Measurements from ENCODE around the gene SPINK13. TPM values are rescaled to one million over a fixed set of nuclear protein-coding genes. Genes with fewer than 3 reads are reported as not detected.

Gene SPINK13
- under 1 TPM in 1 of 3 donors, not detected in 2; 0.48 TPM for total RNA-seq

- no peaks in the 10 kb centered on the region for H3K9me3 ChIP-seq
- no peak within 1 kb of the TSS for H3K4me3 ChIP-seq
- intact Hi-C loops (cut with DNase I; ENCODE audit: low total_unique reads), result no loop called here
- H3K27ac ChIP-seq, result no peak within 1 kb of the TSS
- no peak for TF ChIP-seq POLR2A (IDR thresholded peaks at IDR 0.05)
- TF ChIP-seq CTCF (IDR thresholded peaks at IDR 0.05), result no peak
- TF ChIP-seq POLR2AphosphoS5 (IDR thresholded peaks at IDR 0.05), result no peak
- no peaks in the 10 kb centered on the region for H3K4me1 ChIP-seq
- no peak for DNase-seq (ENCODE audit: low spot score in 2 of 2)
- H3K36me3 ChIP-seq, result no peaks in the 10 kb centered on the region
- no peaks in the 10 kb centered on the region for H3K27me3 ChIP-seq
These were observed at the start of gene SPINK13 for GRCh38 chr5:148268566-148268965. Gene SPINK13 (plus strand): TSS chr5:148268794. CDS start chr5:148270073, 1,279 bp downstream.

GRCh38 chr5:148221508-148221907, 47.1 kb upstream of the SPINK13 start:
- Histone ChIP-seq H3K4me1 (no peaks in the 10 kb centered on the region), H3K4me3 (no peak overlapping the region), H3K36me3 (no peaks in the 10 kb centered on the region), H3K9me3 (no peaks in the 10 kb centered on the region), H3K27ac (no peak overlapping the region), H3K27me3 (no peaks in the 10 kb centered on the region)
- TF ChIP-seq CTCF (IDR thresholded peaks at IDR 0.05), result no peak
- TF ChIP-seq POLR2A (IDR thresholded peaks at IDR 0.05), result no peak
- no peak for TF ChIP-seq POLR2AphosphoS5 (IDR thresholded peaks at IDR 0.05)
- no peak for DNase-seq (ENCODE audit: low spot score in 2 of 2)
- intact Hi-C loops (cut with DNase I; ENCODE audit: low total_unique reads), result no loop called here

GRCh38 chr5:148224117-148224742, 44.4 kb upstream of the SPINK13 start:
- intact Hi-C loops (cut with DNase I; ENCODE audit: low total_unique reads), result no loop called here
- Histone ChIP-seq H3K27me3 (no peaks in the 10 kb centered on the region), H3K36me3 (no peaks in the 10 kb centered on the region), H3K4me3 (no peak overlapping the region), H3K9me3 (no peaks in the 10 kb centered on the region), H3K27ac (no peak overlapping the region), H3K4me1 (no peaks in the 10 kb centered on the region)
- DNase-seq (ENCODE audit: low spot score in 2 of 2), result no peak
- TF ChIP-seq POLR2A (IDR thresholded peaks at IDR 0.05) (no peak), POLR2AphosphoS5 (IDR thresholded peaks at IDR 0.05) (no peak), CTCF (IDR thresholded peaks at IDR 0.05) (no peak)

- intact Hi-C loops (cut with DNase I; ENCODE audit: low total_unique reads), result no loop called here
- Histone ChIP-seq H3K9me3 (no peaks in the 10 kb centered on the region), H3K36me3 (no peaks in the 10 kb centered on the region), H3K4me1 (no peaks in the 10 kb centered on the region), H3K4me3 (no peak overlapping the region), H3K27ac (no peak overlapping the region), H3K27me3 (no peaks in the 10 kb centered on the region)
- TF ChIP-seq CTCF (IDR thresholded peaks at IDR 0.05) (no peak), POLR2A (IDR thresholded peaks at IDR 0.05) (no peak), POLR2AphosphoS5 (IDR thresholded peaks at IDR 0.05) (no peak)
- DNase-seq (ENCODE audit: low spot score in 2 of 2), result no peak
These were observed 40.1 kb upstream of the SPINK13 start for GRCh38 chr5:148228392-148228984.

- TF ChIP-seq POLR2A (IDR thresholded peaks at IDR 0.05) (no peak), POLR2AphosphoS5 (IDR thresholded peaks at IDR 0.05) (no peak), CTCF (IDR thresholded peaks at IDR 0.05) (no peak)
- H3K9me3 ChIP-seq, result no peaks in the 10 kb centered on the region
- H3K36me3 ChIP-seq, result no peaks in the 10 kb centered on the region
- no peak overlapping the region for H3K4me3 ChIP-seq
- H3K27ac ChIP-seq, result no peak overlapping the region
- intact Hi-C loops (cut with DNase I; ENCODE audit: low total_unique reads), result no loop called here
- no peaks in the 10 kb centered on the region for H3K4me1 ChIP-seq
- no peak for DNase-seq (ENCODE audit: low spot score in 2 of 2)
- no peaks in the 10 kb centered on the region for H3K27me3 ChIP-seq
These were observed 38.8 kb upstream of the SPINK13 start for GRCh38 chr5:148229840-148230239.
